Gastrocnemius medialis (tissue), 4 donors: ENCODE results near the gene CLMN. TPM values are rescaled to one million over a fixed set of nuclear protein-coding genes. Genes with fewer than 3 reads are reported as not detected.

Experiments
- ATAC-seq, 2 donors: fragments of 150-250 bp; one replicate each; pipeline ENCODE4 v1.9.1; 2016
- DNase-seq, 2 donors: peaks; one replicate each; pipeline ENCODE4 v3.0.0-alpha.2; 2019
- H3K27ac ChIP-seq, 4 donors: fragments of 200-600 bp; sonication (generic); 1 replicate in 1 of 4; 2 replicates in 3 of 4; pipeline ENCODE4 v1.5.1; 2016 to 2018; ENCODE audit warnings: mild to moderate bottlenecking in 2 of 4, moderate library complexity in 1 of 4
- H3K27me3 ChIP-seq, 3 donors: fragments of 200-600 bp; sonication (generic) in 2 of 3; 1 replicate in 1 of 3; 2 replicates in 2 of 3; pipeline versions ENCODE4 v1.5.1 to v1.6.0; 2016 to 2019; ENCODE audit warnings: mild to moderate bottlenecking in 1 of 3, moderate library complexity in 1 of 3
- H3K36me3 ChIP-seq, 2 donors: fragments of 200-600 bp; sonication (generic) in 1 of 2; one replicate each; pipeline ENCODE4 v1.5.1; 2017 to 2018
- H3K4me1 ChIP-seq, 2 donors: fragments of 200-600 bp; sonication (generic) in 1 of 2; one replicate each; pipeline ENCODE4 v1.5.1; 2016 to 2017; ENCODE audit warnings: mild to moderate bottlenecking in 2 of 2
- H3K4me3 ChIP-seq, 4 donors: fragments of 200-600 bp; sonication (generic) in 3 of 4; 1 replicate in 1 of 4; 2 replicates in 3 of 4; pipeline ENCODE4 v1.5.1; 2016 to 2019; ENCODE audit warnings: mild to moderate bottlenecking in 2 of 4
- H3K9me3 ChIP-seq, 3 donors: fragments of 200-600 bp; sonication (generic) in 2 of 3; 1 replicate in 1 of 3; 2 replicates in 2 of 3; pipeline ENCODE4 v1.5.1; 2016 to 2019
- POLR2A ChIP-seq, 2 donors: fragments of 450-650 bp; IDR thresholded peaks; one replicate each; pipeline ENCODE4 v1.6.1; 2017; ENCODE audit warnings: antibody characterized with exemption in 2 of 2, mild to moderate bottlenecking in 2 of 2, moderate library complexity in 2 of 2
- in situ Hi-C, 4 donors: fragments of 200-750 bp; cut with MboI; loops; one replicate each; pipeline versions ENCODE4 v1.15.0 to v1.8.0; 2017; ENCODE audit warnings: low sequenced_read_pairs in 4 of 4
- intact Hi-C: fragments of 100-400 bp; cut with DNase I; formaldehyde crosslinking; loops from one replicate; pipeline ENCODE4 v1.15.1; 2023; ENCODE audit warnings: low total_unique reads
- total RNA-seq, 4 donors: library from RNA; depleted of rRNA; stranded (reverse); fragments of >200 nt; gene quantifications; one replicate each; pipeline versions ENCODE4 v1.1.0 to v1.2.3, GENCODE V29; 2016
- TF ChIP-seq, protein P1 (sequence below), 5 experiments: fragments of 450-650 bp in 3 of 5; fragments of 200-600 bp in 2 of 5; sonication (generic) in 2 of 5; IDR thresholded peaks in 4 of 5; conservative IDR thresholded peaks in 1 of 5; 1 replicate in 4 of 5; 2 replicates in 1 of 5; pipeline ENCODE4 v1.5.1; 2016 to 2019; ENCODE audit warnings: antibody characterized with exemption in 5 of 5, mild to moderate bottlenecking in 3 of 5, moderate library complexity in 3 of 5

The CLMN gene
- total RNA-seq, 4 donors from 2014 or later: 3.8 to 8.8 (median 5.8) TPM

DNA sequence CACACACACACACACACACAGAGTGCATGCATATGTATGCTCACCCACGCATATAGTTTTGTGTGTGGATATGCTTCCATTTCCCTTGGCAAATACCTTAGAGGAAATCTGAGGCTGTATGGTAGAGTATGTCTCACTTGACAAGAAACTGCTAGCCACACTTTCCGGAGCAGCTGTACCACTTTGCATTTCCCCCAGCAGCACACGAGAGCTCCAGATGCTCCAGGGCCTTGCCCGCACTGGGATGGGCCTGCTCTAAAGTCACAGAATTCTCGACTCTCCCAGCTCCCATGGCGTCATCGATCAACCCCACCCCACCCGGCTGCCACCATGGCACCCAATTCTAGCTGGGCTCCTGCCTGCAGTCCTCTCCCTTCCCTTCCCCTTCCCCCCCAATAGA lies 21.9 kb downstream of the CLMN start:
- intact Hi-C loops: loop anchor here (10.0 kb wide), 1 partner anchor 237 kb away; the partner anchor contains the start of gene GLRX5
- Histone ChIP-seq H3K36me3 (no peaks in the 10 kb centered on the region), H3K27ac (no peak overlapping the region), H3K4me1 (no peaks in the 10 kb centered on the region), H3K27me3 (no peaks in the 10 kb centered on the region), H3K4me3 (no peak overlapping the region), H3K9me3 (no peaks in the 10 kb centered on the region)
- TF ChIP-seq POLR2A (IDR thresholded peaks at IDR 0.05): no peak
- TF ChIP-seq, protein P1, sequence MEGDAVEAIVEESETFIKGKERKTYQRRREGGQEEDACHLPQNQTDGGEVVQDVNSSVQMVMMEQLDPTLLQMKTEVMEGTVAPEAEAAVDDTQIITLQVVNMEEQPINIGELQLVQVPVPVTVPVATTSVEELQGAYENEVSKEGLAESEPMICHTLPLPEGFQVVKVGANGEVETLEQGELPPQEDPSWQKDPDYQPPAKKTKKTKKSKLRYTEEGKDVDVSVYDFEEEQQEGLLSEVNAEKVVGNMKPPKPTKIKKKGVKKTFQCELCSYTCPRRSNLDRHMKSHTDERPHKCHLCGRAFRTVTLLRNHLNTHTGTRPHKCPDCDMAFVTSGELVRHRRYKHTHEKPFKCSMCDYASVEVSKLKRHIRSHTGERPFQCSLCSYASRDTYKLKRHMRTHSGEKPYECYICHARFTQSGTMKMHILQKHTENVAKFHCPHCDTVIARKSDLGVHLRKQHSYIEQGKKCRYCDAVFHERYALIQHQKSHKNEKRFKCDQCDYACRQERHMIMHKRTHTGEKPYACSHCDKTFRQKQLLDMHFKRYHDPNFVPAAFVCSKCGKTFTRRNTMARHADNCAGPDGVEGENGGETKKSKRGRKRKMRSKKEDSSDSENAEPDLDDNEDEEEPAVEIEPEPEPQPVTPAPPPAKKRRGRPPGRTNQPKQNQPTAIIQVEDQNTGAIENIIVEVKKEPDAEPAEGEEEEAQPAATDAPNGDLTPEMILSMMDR (IDR thresholded peaks at IDR 0.05 in 4 of 5, conservative IDR thresholded peaks at IDR 0.05 in 1 of 5): no peak
- no peak for DNase-seq
- ATAC-seq: no peak
- in situ Hi-C loops: no loop called here

DNA sequence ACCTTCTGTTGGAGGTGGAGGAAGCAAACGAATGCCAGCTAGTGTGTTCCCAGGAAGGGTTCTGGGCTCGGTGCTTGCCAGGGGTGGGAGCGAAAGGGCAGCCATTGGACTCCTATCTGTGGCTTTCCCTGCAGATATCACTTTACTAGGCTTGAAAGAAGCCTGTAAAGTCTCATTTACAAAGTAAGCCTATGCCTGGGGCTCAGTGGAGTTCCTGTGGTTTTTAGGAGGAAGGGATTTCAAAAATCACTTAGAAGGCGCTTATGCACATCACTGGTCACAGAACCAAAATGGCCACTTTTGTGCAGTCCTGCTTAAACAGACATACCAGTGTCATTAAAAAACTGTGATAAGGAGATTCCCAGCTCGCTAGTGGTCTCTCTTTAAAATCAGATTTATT lies 22.7 kb downstream of the CLMN start:
- no peaks in the 10 kb centered on the region for H3K27me3 ChIP-seq
- in situ Hi-C loops: no loop called here
- no peak overlapping the region for H3K27ac ChIP-seq
- no peak overlapping the region for H3K4me3 ChIP-seq
- ATAC-seq: no peak
- DNase-seq: no peak
- H3K36me3 ChIP-seq: no peaks in the 10 kb centered on the region
- intact Hi-C loops: loop anchor here (10.0 kb wide), 1 partner anchor 238 kb away; the partner anchor contains the start of gene GLRX5
- no peak for TF ChIP-seq POLR2A (IDR thresholded peaks at IDR 0.05)
- H3K4me1 ChIP-seq: peaks cover 1 to 2% of the 10 kb centered on the region in 2 donors
- no peaks in the 10 kb centered on the region for H3K9me3 ChIP-seq

DNA sequence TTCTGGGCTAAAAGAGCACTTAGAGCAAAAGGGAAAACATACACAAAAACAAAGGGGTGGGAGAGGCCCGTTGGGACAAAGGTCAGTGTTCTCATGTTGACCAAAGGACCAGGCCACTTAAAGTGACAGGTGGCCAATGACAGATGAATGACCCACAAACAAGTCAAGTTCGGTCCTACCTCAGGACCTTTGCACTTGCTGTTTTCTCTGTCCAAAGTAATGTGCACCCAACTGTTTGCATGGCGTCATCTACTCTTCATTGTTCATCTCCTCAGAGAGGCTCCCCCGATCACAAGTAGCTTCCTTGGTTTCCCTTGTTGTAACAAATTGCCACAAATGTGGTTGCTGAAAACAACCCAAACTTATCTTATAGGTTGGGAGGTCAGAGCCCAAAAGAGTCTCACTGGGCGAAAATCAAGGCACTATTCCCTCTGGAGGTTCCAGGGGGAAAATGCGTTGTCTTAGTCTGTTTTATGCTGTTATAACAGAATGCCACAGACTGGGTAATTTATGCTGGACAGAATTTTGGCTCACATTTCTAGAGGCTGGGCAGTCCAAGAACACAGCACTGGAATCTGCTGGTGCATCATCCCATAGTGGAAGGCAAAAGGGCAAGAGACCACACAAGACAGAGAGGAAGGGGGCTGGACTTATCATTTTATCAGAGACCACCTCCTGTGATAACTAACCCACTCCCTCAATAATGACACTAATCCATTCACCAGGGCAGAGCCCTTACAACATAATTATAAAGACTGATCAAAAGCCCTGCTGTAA lies 23.9 kb downstream of the CLMN start:
- Histone ChIP-seq H3K9me3 (no peaks in the 10 kb centered on the region), H3K27me3 (no peaks in the 10 kb centered on the region), H3K36me3 (no peaks in the 10 kb centered on the region), H3K4me1 (peaks cover 12 to 13% of the 10 kb centered on the region in 2 donors), H3K4me3 (no peak overlapping the region), H3K27ac (peak overlapping the region in 1 of 4 donors; percentile 16)
- no peak for ATAC-seq
- in situ Hi-C loops (no loop called here), intact Hi-C loops (loop anchor here (10.0 kb wide), 1 partner anchor 239 kb away; the partner anchor contains the start of gene GLRX5)
- no peak for TF ChIP-seq POLR2A (IDR thresholded peaks at IDR 0.05)
- TF ChIP-seq, protein P1 (IDR thresholded peaks at IDR 0.05 in 4 of 5, conservative IDR thresholded peaks at IDR 0.05 in 1 of 5): no peak
- no peak for DNase-seq

DNA sequence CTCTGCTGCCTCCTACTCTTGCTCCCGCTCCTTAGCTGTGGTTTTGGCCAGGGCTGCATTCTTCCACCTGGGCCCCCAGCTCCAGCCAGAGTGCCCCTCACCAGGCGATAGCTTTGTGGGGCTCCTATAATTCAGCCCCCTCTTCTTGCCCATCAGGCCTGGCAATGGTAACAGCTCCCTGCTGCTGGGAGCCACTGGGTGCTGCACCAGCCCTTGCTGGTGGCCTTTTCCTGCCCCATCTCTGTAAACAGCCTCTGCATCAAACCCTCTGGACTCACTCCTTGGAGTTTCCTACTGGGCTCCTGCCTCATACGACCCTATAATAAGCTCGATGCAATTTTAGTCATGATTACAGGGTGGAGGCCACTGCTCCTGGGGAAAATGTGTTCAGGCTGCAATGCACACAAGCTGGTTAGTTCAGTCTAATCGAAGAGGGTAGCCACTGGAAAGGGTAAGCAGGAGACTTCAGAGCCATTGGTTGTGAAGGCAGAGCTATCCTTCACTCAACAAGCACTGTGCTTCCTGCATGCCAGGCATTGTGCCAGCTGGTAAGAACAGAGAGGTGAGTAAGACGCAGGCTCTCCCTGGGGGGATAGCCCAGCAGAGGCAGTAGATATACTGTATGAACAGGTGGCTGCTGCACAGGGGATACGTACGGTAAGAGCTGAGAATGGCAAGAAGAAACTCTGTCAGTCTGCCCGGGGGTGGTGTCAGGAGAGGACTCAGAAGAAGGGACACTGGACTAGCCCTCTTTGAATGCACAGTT lies 24.7 kb downstream of the CLMN start:
- Histone ChIP-seq H3K27me3 (no peaks in the 10 kb centered on the region), H3K27ac (peak overlapping the region in 3 of 4 donors; percentile 47 to 67 (median 60)), H3K36me3 (no peaks in the 10 kb centered on the region), H3K9me3 (no peaks in the 10 kb centered on the region), H3K4me3 (no peak overlapping the region), H3K4me1 (peaks cover 12 to 18% of the 10 kb centered on the region in 2 donors)
- in situ Hi-C loops (no loop called here), intact Hi-C loops (loop anchor here (10.0 kb wide), 1 partner anchor 240 kb away; the partner anchor contains the start of gene GLRX5)
- TF ChIP-seq, protein P1 (IDR thresholded peaks at IDR 0.05 in 4 of 5, conservative IDR thresholded peaks at IDR 0.05 in 1 of 5): no peak
- TF ChIP-seq POLR2A (IDR thresholded peaks at IDR 0.05): no peak
- DNase-seq (peak in 1 of 2 donors; percentile 41), ATAC-seq (no peak)

DNA sequence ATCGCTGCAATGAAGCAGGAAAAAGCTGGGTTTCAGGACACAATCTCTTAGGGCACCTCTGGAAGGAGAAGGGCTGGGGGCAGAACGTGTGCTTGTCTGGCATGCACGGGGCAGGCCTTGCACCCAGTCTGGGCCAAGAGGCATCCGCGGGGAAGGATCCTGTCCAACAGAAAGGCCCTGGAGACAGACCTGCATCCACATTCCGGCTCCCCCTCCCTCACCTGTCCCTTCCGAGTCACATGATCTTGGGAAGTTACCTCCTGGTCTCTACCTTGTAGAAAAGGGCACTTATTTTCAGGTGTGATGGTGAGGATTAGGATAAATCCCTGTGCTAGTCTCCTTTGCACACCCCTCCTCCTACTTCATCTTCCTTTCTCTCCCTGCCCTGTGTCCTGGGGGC lies 25.4 kb downstream of the CLMN start:
- in situ Hi-C loops (no loop called here), intact Hi-C loops (loop anchor here (10.0 kb wide), 1 partner anchor 240 kb away; the partner anchor contains the start of gene GLRX5)
- peak overlapping the region in 3 of 4 donors; percentile 47 to 67 (median 60) for H3K27ac ChIP-seq
- no peak overlapping the region for H3K4me3 ChIP-seq
- no peaks in the 10 kb centered on the region for H3K27me3 ChIP-seq
- H3K9me3 ChIP-seq: no peaks in the 10 kb centered on the region
- H3K36me3 ChIP-seq: no peaks in the 10 kb centered on the region
- H3K4me1 ChIP-seq: peaks cover 12 to 18% of the 10 kb centered on the region in 2 donors
- DNase-seq (no peak), ATAC-seq (no peak)
- no peak for TF ChIP-seq POLR2A (IDR thresholded peaks at IDR 0.05)
- TF ChIP-seq, protein P1 (IDR thresholded peaks at IDR 0.05 in 4 of 5, conservative IDR thresholded peaks at IDR 0.05 in 1 of 5): no peak
